HG03175 (cell line): ENCODE results near the gene SERINC5.
"Not testable (repeated sequence)": the region's sequence is repeated elsewhere in the genome, so short reads cannot be mapped to it uniquely, and the experiment has no call there.

ENCODE experiments used
- ATAC-seq: cut with Tn5 transposase; IDR thresholded peaks from one replicate; pipeline ENCODE4 v1.9.1; 2021; ENCODE audit warnings: mild to moderate bottlenecking, moderate library complexity; ENCODE audit not compliant: unreplicated experiment

The SERINC5 gene

GRCh38 chr5:80181618-80182211, 74.1 kb downstream of the SERINC5 start:
- no peak for ATAC-seq

- ATAC-seq: no peak
These were observed 78.6 kb downstream of the SERINC5 start for GRCh38 chr5:80177236-80177635.

GRCh38 chr5:80175337-80175736, 80.5 kb downstream of the SERINC5 start:
- ATAC-seq: no peak

GRCh38 chr5:80174790-80175189, 81.1 kb downstream of the SERINC5 start:
- ATAC-seq: no peak

GRCh38 chr5:80172067-80172695, 83.7 kb downstream of the SERINC5 start:
- ATAC-seq: no peak

GRCh38 chr5:80170117-80170535, 85.7 kb downstream of the SERINC5 start:
- ATAC-seq: no peak

- no peak for ATAC-seq
These were observed 87.3 kb downstream of the SERINC5 start for GRCh38 chr5:80168388-80169028.

GRCh38 chr5:80165452-80165851, 90.4 kb downstream of the SERINC5 start:
- no peak for ATAC-seq

- ATAC-seq: no peak
These were observed 94.7 kb downstream of the SERINC5 start for GRCh38 chr5:80161165-80161564.

GRCh38 chr5:80160242-80160641, 95.6 kb downstream of the SERINC5 start:
- ATAC-seq: no peak

- ATAC-seq: no peak
These were observed 96.6 kb downstream of the SERINC5 start for GRCh38 chr5:80159133-80159815.

GRCh38 chr5:80156156-80156555, 99.7 kb downstream of the SERINC5 start:
- ATAC-seq: no peak

GRCh38 chr5:80154749-80155148, 101.1 kb downstream of the SERINC5 start:
- no peak for ATAC-seq

GRCh38 chr5:80154289-80154688, 101.6 kb downstream of the SERINC5 start:
- ATAC-seq: not testable (repeated sequence)

- ATAC-seq: no peak
These were observed 102.2 kb downstream of the SERINC5 start for GRCh38 chr5:80153586-80154126.

- no peak for ATAC-seq
These were observed 103.1 kb downstream of the SERINC5 start for GRCh38 chr5:80152778-80153177.

GRCh38 chr5:80151890-80152289, 104.0 kb downstream of the SERINC5 start:
- ATAC-seq: no peak

- ATAC-seq: no peak
These were observed 105.1 kb downstream of the SERINC5 start for GRCh38 chr5:80150731-80151130.

- ATAC-seq: no peak
These were observed 106.7 kb downstream of the SERINC5 start for GRCh38 chr5:80149161-80149609.

- ATAC-seq: no peak
These were observed 108.6 kb downstream of the SERINC5 start for GRCh38 chr5:80147119-80147815.

GRCh38 chr5:80146046-80146445, 109.8 kb downstream of the SERINC5 start:
- ATAC-seq: no peak
